ENCODE data around the gene AAK1.

The AAK1 gene

DNA sequence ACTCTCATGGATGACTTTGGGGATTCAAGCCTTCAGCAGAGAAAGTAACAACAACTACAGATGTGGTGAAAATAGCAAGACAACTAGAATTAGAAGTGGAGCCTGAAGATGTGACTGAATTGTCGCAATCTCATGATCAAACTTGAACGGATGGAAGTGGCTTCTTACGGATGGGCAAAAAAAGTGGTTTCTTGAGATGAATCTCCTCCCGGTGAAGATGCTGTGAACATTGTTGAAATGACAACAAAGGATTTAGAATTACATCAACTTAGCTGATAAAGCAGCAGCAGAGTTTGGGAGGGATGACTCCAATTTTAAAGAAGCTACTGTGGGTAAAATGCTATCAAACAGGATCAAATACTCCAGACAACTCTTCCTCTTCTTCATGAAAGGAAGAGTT, 43.1 kb downstream of the AAK1 start:
- Histone ChIP-seq H2AFZ (ENCODE audit: low read depth, low read length) (no peak overlapping the region), H3K4me1 (ENCODE audit: insufficient read depth, low read length) (no peaks in the 10 kb centered on the region; the same call in 1 of the 2 replicates), H3K36me3 (ENCODE audit: insufficient read depth, low read length) (peaks cover 70% of the 10 kb centered on the region), H3K4me2 (ENCODE audit: insufficient read depth, low read length) (no peak overlapping the region), H3K4me3 (ENCODE audit: low read depth in 1 of 2, low read length in 2 of 2) (no peak overlapping the region), H3K27me3 (ENCODE audit: insufficient read depth, low read length, poor library complexity) (no peaks in the 10 kb centered on the region), H3K79me2 (ENCODE audit: insufficient read depth, low read length) (peaks cover 99% of the 10 kb centered on the region), H3K27ac (ENCODE audit: low read length) (no peak overlapping the region), H3K9me3 (ENCODE audit: insufficient read depth, low read length, severe bottlenecking) (no peaks in the 10 kb centered on the region), H4K20me1 (ENCODE audit: insufficient read depth, low read length) (peaks cover 48% of the 10 kb centered on the region), H3K9ac (ENCODE audit: low read depth, low read length) (no peak overlapping the region)
- TF ChIP-seq EZH2 (IDR thresholded peaks at IDR 0.05; ENCODE audit: borderline replicate concordance, low read depth, low read length, severe bottlenecking), result no peak
- TF ChIP-seq, protein P1, sequence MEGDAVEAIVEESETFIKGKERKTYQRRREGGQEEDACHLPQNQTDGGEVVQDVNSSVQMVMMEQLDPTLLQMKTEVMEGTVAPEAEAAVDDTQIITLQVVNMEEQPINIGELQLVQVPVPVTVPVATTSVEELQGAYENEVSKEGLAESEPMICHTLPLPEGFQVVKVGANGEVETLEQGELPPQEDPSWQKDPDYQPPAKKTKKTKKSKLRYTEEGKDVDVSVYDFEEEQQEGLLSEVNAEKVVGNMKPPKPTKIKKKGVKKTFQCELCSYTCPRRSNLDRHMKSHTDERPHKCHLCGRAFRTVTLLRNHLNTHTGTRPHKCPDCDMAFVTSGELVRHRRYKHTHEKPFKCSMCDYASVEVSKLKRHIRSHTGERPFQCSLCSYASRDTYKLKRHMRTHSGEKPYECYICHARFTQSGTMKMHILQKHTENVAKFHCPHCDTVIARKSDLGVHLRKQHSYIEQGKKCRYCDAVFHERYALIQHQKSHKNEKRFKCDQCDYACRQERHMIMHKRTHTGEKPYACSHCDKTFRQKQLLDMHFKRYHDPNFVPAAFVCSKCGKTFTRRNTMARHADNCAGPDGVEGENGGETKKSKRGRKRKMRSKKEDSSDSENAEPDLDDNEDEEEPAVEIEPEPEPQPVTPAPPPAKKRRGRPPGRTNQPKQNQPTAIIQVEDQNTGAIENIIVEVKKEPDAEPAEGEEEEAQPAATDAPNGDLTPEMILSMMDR (IDR thresholded peaks at IDR 0.05; ENCODE audit: borderline replicate concordance, extremely low read depth, low read length, poor library complexity, severe bottlenecking), result no peak
- no peak for DNase-seq
- no peak for ATAC-seq (ENCODE audit: insufficient read depth, low read depth)

DNA sequence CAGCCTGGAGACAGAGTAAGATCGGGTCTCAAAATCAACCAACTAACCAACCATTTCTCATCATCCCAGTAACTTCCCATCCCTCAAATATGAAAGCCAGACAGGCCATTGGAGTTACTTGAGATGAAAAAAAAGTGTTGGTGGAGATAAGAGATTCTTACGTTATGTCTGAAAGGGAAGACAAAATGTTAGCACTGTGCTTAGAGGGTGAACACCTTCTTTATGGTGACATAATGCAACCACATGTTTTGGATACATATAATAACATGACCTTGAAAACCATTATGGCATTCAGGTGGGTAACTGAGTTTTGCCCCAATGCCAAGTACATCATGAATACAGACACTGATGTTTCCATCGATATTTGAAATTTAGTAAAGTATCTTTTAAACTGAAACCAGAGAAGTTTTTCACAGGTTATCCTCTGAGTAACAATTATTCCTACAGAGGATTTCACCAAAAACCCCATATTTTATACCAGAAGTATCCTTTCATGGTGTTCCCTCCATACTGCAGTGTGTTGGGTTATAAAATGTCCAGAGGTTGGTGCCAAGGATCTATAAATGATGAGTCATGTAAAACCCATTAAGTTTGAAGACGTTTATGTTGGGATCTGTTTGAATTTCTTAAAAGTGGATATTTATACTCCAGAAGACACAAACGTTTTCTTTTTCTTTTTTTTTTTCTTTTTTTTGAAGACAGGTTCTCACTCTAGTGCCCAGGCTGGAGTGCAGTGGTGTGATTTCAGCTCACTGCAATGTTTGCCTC, 45.5 kb downstream of the AAK1 start:
- H3K9me3 ChIP-seq (ENCODE audit: insufficient read depth, low read length, severe bottlenecking), result no peaks in the 10 kb centered on the region
- peaks cover 35% of the 10 kb centered on the region; the same call in 1 of the 2 replicates for H4K20me1 ChIP-seq (ENCODE audit: insufficient read depth, low read length)
- peaks cover 99% of the 10 kb centered on the region for H3K79me2 ChIP-seq (ENCODE audit: insufficient read depth, low read length)
- peaks cover 69% of the 10 kb centered on the region for H3K36me3 ChIP-seq (ENCODE audit: insufficient read depth, low read length)
- H2AFZ ChIP-seq (ENCODE audit: low read depth, low read length), result no peak overlapping the region
- H3K4me3 ChIP-seq (ENCODE audit: low read depth in 1 of 2, low read length in 2 of 2), result no peak overlapping the region
- ATAC-seq (ENCODE audit: insufficient read depth, low read depth) (no peak), DNase-seq (no peak)
- no peak overlapping the region for H3K9ac ChIP-seq (ENCODE audit: low read depth, low read length)
- H3K4me2 ChIP-seq (ENCODE audit: insufficient read depth, low read length), result no peak overlapping the region
- H3K4me1 ChIP-seq (ENCODE audit: insufficient read depth, low read length), result no peaks in the 10 kb centered on the region
- no peak overlapping the region; the same call in 1 of the 2 replicates for H3K27ac ChIP-seq (ENCODE audit: low read length)
- no peaks in the 10 kb centered on the region for H3K27me3 ChIP-seq (ENCODE audit: insufficient read depth, low read length, poor library complexity)
- TF ChIP-seq EZH2 (IDR thresholded peaks at IDR 0.05; ENCODE audit: borderline replicate concordance, low read depth, low read length, severe bottlenecking), result no peak
- TF ChIP-seq, protein P1 (IDR thresholded peaks at IDR 0.05; ENCODE audit: borderline replicate concordance, extremely low read depth, low read length, poor library complexity, severe bottlenecking), result no peak

GRCh38 chr2:69597105-69597504, 46.4 kb downstream of the AAK1 start:
- no peak for DNase-seq
- Histone ChIP-seq H3K27ac (ENCODE audit: low read length) (no peak overlapping the region), H3K27me3 (ENCODE audit: insufficient read depth, low read length, poor library complexity) (no peaks in the 10 kb centered on the region), H3K9ac (ENCODE audit: low read depth, low read length) (no peak overlapping the region), H3K79me2 (ENCODE audit: insufficient read depth, low read length) (peaks cover 100% of the 10 kb centered on the region), H3K36me3 (ENCODE audit: insufficient read depth, low read length) (peaks cover 63% of the 10 kb centered on the region), H4K20me1 (ENCODE audit: insufficient read depth, low read length) (peaks cover 37% of the 10 kb centered on the region; the same call in 1 of the 2 replicates), H3K4me2 (ENCODE audit: insufficient read depth, low read length) (no peak overlapping the region), H2AFZ (ENCODE audit: low read depth, low read length) (no peak overlapping the region), H3K9me3 (ENCODE audit: insufficient read depth, low read length, severe bottlenecking) (no peaks in the 10 kb centered on the region), H3K4me1 (ENCODE audit: insufficient read depth, low read length) (no peaks in the 10 kb centered on the region), H3K4me3 (ENCODE audit: low read depth in 1 of 2, low read length in 2 of 2) (no peak overlapping the region)
- TF ChIP-seq, protein P1 (IDR thresholded peaks at IDR 0.05; ENCODE audit: borderline replicate concordance, extremely low read depth, low read length, poor library complexity, severe bottlenecking), result no peak
- TF ChIP-seq EZH2 (IDR thresholded peaks at IDR 0.05; ENCODE audit: borderline replicate concordance, low read depth, low read length, severe bottlenecking), result no peak
- ATAC-seq (ENCODE audit: insufficient read depth, low read depth), result no peak
